Breast epithelium (tissue), 4 donors: ENCODE measurements around the gene YKT6. TPM values are rescaled to one million over a fixed set of nuclear protein-coding genes. Genes with fewer than 3 reads are reported as not detected.

Source experiments
- DNase-seq, 2 donors: peaks; one replicate each; pipeline ENCODE4 v3.0.0-alpha.2; 2019; ENCODE audit warnings: low spot score in 2 of 2
- H3K27ac ChIP-seq, 2 donors: fragments of 200-600 bp; sonication (generic) in 1 of 2; one replicate each; pipeline ENCODE4 v1.5.1; 2016 to 2019; ENCODE audit warnings: mild to moderate bottlenecking in 1 of 2
- H3K27me3 ChIP-seq, 2 donors: fragments of 200-600 bp; sonication (generic) in 1 of 2; one replicate each; pipeline versions ENCODE4 v1.5.1 to v1.6.0; 2017 to 2019; ENCODE audit warnings: control low read depth in 1 of 2, mild to moderate bottlenecking in 1 of 2
- H3K36me3 ChIP-seq: fragments of 200-600 bp; one replicate; pipeline ENCODE4 v1.5.1; 2019
- H3K4me1 ChIP-seq, 2 donors: fragments of 200-600 bp; sonication (generic); one replicate each; pipeline ENCODE4 v1.5.1; 2016 to 2019; ENCODE audit warnings: control low read depth in 1 of 2
- H3K4me3 ChIP-seq, 3 donors: fragments of 200-600 bp; sonication (generic); 1 replicate in 2 of 3; 2 replicates in 1 of 3; pipeline ENCODE4 v1.5.1; 2016 to 2019; ENCODE audit warnings: mild to moderate bottlenecking in 3 of 3, moderate library complexity in 2 of 3
- H3K9me3 ChIP-seq, 2 donors: fragments of 200-600 bp; sonication (generic) in 1 of 2; one replicate each; pipeline ENCODE4 v1.5.1; 2016 to 2019; ENCODE audit warnings: control low read depth in 1 of 2
- POLR2A ChIP-seq: fragments of 450-650 bp; IDR thresholded peaks from one replicate; pipeline ENCODE4 v1.6.1; 2016; ENCODE audit warnings: antibody characterized with exemption, mild to moderate bottlenecking, moderate library complexity
- POLR2AphosphoS5 ChIP-seq, 3 donors: sonication (generic); formaldehyde crosslinking; IDR thresholded peaks; one replicate each; pipeline ENCODE4 v1.6.1; 2017; ENCODE audit warnings: antibody characterized with exemption in 3 of 3
- intact Hi-C: fragments of 100-400 bp; cut with DNase I; formaldehyde crosslinking; loops from one replicate; pipeline ENCODE4 v1.15.1; 2023; ENCODE audit warnings: low total_unique reads
- total RNA-seq, 3 donors: library from RNA; depleted of rRNA; stranded (reverse); fragments of >200 nt; gene quantifications; one replicate each; pipeline ENCODE4 v1.1.0, GENCODE V29; 2016
- TF ChIP-seq, protein P1 (sequence below), 3 donors: fragments of 450-650 bp; IDR thresholded peaks; one replicate each; pipeline ENCODE4 v1.5.1; 2016 to 2017; ENCODE audit warnings: antibody characterized with exemption in 3 of 3, mild to moderate bottlenecking in 3 of 3, moderate library complexity in 3 of 3

YKT6 gene
- total RNA-seq, 3 donors from 2014 or later, result 40.2 to 57.0 (median 49.4) TPM

DNA sequence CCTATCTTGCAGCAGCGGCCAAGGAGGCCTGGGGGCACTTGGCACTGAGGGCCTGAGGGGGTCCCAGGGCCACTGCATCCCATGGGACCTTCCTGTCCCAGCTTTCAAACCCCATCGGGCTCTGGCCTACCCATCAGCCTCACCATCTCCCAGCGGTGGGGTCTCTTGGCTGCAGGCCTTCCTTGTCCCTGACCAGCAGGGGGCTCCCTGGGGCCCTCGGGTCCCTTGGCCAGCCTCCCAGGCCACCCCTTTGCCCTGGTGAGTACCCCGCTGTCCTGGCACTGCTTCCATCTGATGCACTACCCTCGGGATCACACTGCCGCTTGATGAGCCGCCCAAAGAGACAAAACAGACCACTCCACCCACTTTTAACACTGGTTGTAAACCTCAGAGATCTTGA lies 43.5 kb downstream of the YKT6 start:
- Histone ChIP-seq H3K27me3 (no peaks in the 10 kb centered on the region), H3K9me3 (no peaks in the 10 kb centered on the region), H3K4me3 (no peak overlapping the region), H3K36me3 (no peaks in the 10 kb centered on the region), H3K27ac (no peak overlapping the region), H3K4me1 (no peaks in the 10 kb centered on the region)
- intact Hi-C loops, result loop anchor here (10.0 kb wide), 1 partner anchor 261 kb away; no protein-coding TSS in a partner anchor
- no peak for TF ChIP-seq POLR2A
- TF ChIP-seq, protein P1, sequence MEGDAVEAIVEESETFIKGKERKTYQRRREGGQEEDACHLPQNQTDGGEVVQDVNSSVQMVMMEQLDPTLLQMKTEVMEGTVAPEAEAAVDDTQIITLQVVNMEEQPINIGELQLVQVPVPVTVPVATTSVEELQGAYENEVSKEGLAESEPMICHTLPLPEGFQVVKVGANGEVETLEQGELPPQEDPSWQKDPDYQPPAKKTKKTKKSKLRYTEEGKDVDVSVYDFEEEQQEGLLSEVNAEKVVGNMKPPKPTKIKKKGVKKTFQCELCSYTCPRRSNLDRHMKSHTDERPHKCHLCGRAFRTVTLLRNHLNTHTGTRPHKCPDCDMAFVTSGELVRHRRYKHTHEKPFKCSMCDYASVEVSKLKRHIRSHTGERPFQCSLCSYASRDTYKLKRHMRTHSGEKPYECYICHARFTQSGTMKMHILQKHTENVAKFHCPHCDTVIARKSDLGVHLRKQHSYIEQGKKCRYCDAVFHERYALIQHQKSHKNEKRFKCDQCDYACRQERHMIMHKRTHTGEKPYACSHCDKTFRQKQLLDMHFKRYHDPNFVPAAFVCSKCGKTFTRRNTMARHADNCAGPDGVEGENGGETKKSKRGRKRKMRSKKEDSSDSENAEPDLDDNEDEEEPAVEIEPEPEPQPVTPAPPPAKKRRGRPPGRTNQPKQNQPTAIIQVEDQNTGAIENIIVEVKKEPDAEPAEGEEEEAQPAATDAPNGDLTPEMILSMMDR (IDR thresholded peaks at IDR 0.05), result no peak
- no peak for TF ChIP-seq POLR2AphosphoS5 (IDR thresholded peaks at IDR 0.05)
- no peak for DNase-seq

GRCh38 chr7:44246396-44247113 lies 45.8 kb downstream of the YKT6 start:
- DNase-seq, result no peak
- H3K4me1 ChIP-seq, result no peaks in the 10 kb centered on the region
- H3K27me3 ChIP-seq, result no peaks in the 10 kb centered on the region
- intact Hi-C loops, result loop anchor here (10.0 kb wide), 1 partner anchor 258 kb away; no protein-coding TSS in a partner anchor
- H3K36me3 ChIP-seq, result no peaks in the 10 kb centered on the region
- no peak overlapping the region for H3K27ac ChIP-seq
- TF ChIP-seq POLR2A, result no peak
- no peak for TF ChIP-seq POLR2AphosphoS5 (IDR thresholded peaks at IDR 0.05)
- TF ChIP-seq, protein P1 (IDR thresholded peaks at IDR 0.05), result no peak
- H3K4me3 ChIP-seq, result no peak overlapping the region
- H3K9me3 ChIP-seq, result no peaks in the 10 kb centered on the region

- Histone ChIP-seq H3K36me3 (no peaks in the 10 kb centered on the region), H3K4me3 (no peak overlapping the region), H3K4me1 (no peaks in the 10 kb centered on the region), H3K9me3 (no peaks in the 10 kb centered on the region), H3K27me3 (no peaks in the 10 kb centered on the region), H3K27ac (no peak overlapping the region)
- intact Hi-C loops, result loop anchor here (10.0 kb wide), 1 partner anchor 257 kb away; no protein-coding TSS in a partner anchor
- no peak for DNase-seq
- TF ChIP-seq POLR2A, result no peak
- TF ChIP-seq, protein P1 (IDR thresholded peaks at IDR 0.05), result no peak
- TF ChIP-seq POLR2AphosphoS5 (IDR thresholded peaks at IDR 0.05), result no peak
These were observed 47.3 kb downstream of the YKT6 start for GRCh38 chr7:44247868-44248651.

- intact Hi-C loops, result loop anchor here (10.0 kb wide), 1 partner anchor 255 kb away; no protein-coding TSS in a partner anchor
These were observed 49.0 kb downstream of the YKT6 start for GRCh38 chr7:44249639-44250234.

More at GRCh38 chr7:44249639-44250234, 49.0 kb downstream of the YKT6 start:
- Histone ChIP-seq H3K27me3 (no peaks in the 10 kb centered on the region), H3K9me3 (no peaks in the 10 kb centered on the region), H3K4me3 (no peak overlapping the region), H3K36me3 (no peaks in the 10 kb centered on the region), H3K27ac (no peak overlapping the region), H3K4me1 (no peaks in the 10 kb centered on the region)
- TF ChIP-seq POLR2A (no peak), POLR2AphosphoS5 (IDR thresholded peaks at IDR 0.05) (no peak)
- TF ChIP-seq, protein P1 (IDR thresholded peaks at IDR 0.05), result no peak
- no peak for DNase-seq
